ENCODE data around the gene EPB41L1.

Gene EPB41L1

GRCh38 chr20:36234771-36235320 is 80.3 kb downstream of the EPB41L1 start:
- no peak for FAIRE-seq

GRCh38 chr20:36235892-36236785 is 81.6 kb downstream of the EPB41L1 start, which contains the start of gene AAR2:
Gene AAR2, plus strand, starts transcription at chr20:36236478. Its CDS starts 3,391 bp downstream, at chr20:36239869.
- FAIRE-seq, result no peak

DNA sequence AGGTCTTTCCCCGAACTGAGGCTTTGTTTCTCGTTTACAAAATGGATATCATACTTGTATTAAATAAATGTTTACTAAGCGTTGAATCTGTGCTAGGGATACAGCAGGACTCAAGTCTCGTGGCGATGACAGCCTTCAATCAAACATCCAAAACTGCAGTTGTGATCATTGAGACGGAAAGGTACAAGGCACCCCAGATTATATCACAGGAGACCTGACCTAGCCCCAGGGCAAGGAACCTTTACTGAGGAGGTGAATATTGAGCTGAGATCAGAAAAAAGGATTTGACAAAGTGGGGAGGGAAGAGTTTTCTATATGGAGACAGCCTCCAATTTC is 82.2 kb downstream of the EPB41L1 start:
- FAIRE-seq, result no peak

DNA sequence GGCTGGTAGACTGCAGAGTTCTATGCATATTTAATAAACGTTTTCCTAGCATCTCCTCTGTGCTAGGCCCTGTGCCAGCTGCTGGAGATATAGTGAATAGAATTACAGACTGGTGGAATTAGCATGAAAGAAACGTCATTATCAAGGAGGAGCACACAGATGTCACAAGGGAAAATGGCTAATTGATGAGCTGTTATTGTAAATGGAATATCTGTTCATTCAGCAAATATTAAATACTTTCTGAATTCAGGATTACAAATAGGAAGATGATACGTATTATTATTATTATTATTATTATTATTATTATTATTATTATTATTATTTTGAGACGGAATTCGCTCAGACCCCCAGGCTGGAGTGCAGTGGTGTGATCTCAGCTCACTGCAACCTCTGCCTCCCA is 82.9 kb downstream of the EPB41L1 start:
- no peak for FAIRE-seq

GRCh38 chr20:36238153-36238552 is 83.6 kb downstream of the EPB41L1 start:
- no peak for FAIRE-seq

GRCh38 chr20:36238760-36239159 is 84.2 kb downstream of the EPB41L1 start:
- no peak for FAIRE-seq

DNA sequence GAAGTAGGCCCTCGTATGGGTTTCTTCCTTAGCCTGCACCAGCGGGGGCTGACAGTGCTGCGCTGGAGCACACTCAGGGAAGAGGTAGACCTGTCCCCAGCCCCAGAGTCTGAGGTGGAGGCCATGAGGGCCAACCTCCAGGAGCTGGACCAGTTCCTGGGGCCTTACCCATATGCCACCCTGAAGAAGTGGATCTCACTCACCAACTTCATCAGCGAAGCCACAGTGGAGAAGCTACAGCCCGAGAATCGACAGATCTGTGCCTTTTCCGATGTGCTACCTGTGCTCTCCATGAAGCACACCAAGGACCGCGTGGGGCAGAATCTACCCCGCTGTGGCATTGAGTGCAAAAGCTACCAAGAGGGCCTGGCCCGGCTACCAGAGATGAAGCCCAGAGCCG is 85.5 kb downstream of the EPB41L1 start:
- FAIRE-seq, result no peak

GRCh38 chr20:36241678-36242077 is 87.1 kb downstream of the EPB41L1 start:
- no peak for FAIRE-seq

- no peak for FAIRE-seq
These were observed 89.2 kb downstream of the EPB41L1 start for GRCh38 chr20:36243726-36244125.

DNA sequence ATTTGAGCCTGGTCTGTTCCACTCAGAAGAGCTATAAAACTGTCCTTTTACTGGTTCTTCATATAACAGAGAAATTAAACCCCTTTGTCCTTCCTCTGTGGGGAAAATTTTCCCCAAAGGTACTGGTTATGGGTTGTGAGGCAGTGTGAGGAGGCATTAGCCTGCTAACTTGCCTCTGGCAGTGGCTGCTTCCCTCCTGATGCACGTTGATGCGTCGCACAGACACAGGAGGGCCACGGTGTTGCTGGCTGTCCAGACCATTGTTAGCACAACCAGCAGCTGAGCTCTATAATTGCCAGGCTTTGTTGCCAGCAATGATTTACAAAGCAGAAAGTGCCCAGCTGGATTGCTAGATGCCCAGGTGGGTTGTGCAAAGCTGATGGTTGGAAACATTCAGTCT is 91.9 kb downstream of the EPB41L1 start:
- no peak for FAIRE-seq

DNA sequence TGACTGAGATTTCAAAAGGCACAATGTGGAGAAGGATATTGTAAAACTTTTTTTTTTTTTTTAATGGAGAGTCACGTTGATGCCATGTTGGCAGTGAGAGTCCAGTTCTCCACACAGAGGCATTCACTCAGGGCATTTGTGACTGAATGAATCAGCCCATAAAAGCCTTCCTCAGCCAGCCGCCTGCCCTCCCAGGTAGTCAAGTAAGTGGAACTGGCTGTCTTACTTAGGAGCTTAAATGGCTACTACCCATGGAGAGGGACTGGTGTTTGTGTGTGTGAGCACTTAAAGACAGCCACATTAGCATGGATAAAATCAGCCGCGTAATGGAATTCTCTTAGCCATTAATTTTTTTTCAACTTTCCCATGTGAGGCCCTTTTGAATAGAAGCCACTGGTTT is 94.3 kb downstream of the EPB41L1 start:
- no peak for FAIRE-seq

GRCh38 chr20:36249450-36249849 is 94.9 kb downstream of the EPB41L1 start:
- no peak for FAIRE-seq

DNA sequence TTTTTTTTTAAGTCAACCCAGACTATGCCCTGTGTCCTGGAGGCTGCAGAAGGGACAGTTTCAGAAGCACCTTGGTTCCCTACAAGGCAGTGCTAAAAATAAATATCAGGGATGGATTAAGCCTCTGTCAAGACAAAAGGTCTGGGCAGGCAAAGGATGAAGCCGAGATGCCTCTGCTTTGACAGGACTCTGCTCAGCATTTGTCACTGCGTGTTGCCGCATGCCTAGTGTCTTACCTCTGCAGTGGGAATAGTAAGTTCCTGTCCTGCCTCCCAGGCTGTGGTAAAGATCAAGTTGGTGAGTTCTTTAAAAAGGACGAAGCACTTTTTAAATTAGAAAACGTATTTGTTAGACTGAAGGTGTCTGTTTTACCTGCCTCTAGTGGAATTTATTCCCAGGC is 96.9 kb downstream of the EPB41L1 start:
- FAIRE-seq, result no peak

- FAIRE-seq, result no peak
These were observed 98.0 kb downstream of the EPB41L1 start for GRCh38 chr20:36252511-36252910.

GRCh38 chr20:36253036-36253435 is 98.5 kb downstream of the EPB41L1 start:
- FAIRE-seq, result no peak

GRCh38 chr20:36254076-36254475 is 99.5 kb downstream of the EPB41L1 start:
- no peak for FAIRE-seq

- no peak for FAIRE-seq
These were observed 100.9 kb downstream of the EPB41L1 start for GRCh38 chr20:36255445-36255844.

- FAIRE-seq, result no peak
These were observed 104.9 kb downstream of the EPB41L1 start for GRCh38 chr20:36259177-36260061.

GRCh38 chr20:36260316-36260715 is 105.8 kb downstream of the EPB41L1 start:
- FAIRE-seq, result no peak

DNA sequence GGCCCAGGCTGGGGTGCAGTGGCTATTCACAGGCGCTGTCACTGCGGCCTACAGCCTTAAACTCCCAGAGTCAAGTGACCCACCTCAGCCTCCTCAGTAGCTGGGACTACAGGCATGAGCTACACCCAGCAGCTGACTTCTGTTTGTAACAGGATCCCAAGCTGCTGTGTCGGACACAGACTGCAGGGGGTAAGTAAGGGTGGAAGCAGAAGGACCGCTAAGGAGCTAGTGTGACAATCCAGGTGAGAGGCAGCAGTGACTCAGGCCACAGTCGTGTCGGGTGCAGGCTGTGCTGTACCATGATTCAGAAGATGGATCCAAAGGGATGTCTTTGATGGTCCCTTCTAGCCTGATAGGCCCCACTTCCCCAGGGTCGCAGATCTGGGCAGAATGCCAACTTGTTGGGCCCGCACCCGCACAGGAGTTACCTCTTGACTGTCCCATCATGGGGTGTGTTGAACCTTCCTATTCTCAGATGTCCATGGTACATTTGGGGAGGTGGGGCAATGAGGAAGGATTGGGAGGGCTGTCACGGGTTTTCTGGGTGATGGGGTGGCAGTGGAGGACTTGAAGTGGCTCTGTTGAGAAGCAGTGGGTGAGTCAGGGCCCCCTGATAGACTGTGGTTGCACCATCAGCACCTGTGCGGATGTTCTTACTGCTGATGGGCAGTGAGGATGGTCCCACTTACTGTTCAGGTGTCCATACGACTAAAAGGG is 107.0 kb downstream of the EPB41L1 start:
- no peak for FAIRE-seq

DNA sequence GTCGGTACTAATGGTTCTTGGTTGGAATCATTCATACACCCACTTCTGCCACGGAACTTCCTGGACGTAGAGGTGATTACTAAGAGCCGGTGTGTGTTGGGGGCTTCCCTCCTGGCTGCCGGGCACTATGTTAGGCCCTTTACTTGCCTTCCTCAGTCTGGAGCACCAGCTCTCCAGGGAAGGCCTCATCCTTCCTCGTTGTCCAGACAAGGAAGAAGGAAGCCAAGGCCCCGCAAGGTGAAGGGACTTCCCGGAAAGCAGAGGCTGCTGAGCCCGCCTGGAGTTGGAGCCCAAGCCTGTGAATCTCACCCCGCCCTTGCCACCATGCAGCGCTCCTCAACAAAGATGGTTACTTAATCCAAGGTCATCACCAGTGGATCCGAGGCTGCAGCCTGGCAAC is 107.9 kb downstream of the EPB41L1 start:
- no peak for FAIRE-seq

GRCh38 chr20:36264426-36265246 is 110.1 kb downstream of the EPB41L1 start:
- no peak for FAIRE-seq
